Loucy (cell line): ENCODE data around the gene SH3TC2.

Experiments
- CTCF ChIP-seq: fragments of 200-600 bp; sonication (generic); conservative IDR thresholded peaks from 2 replicates; pipeline ENCODE4 v1.5.1; 2014; ENCODE audit warnings: mild to moderate bottlenecking, antibody characterized with exemption, low read length
- EZH2phosphoT487 ChIP-seq: fragments of 200-600 bp; IDR thresholded peaks from 2 replicates; pipeline ENCODE4 v1.6.1; 2018; ENCODE audit warnings: antibody characterized with exemption, mild to moderate bottlenecking, moderate library complexity, borderline replicate concordance

GRCh38 chr5:148989567-148989966 is 73.3 kb downstream of the SH3TC2 start:
- TF ChIP-seq CTCF (no peak), EZH2phosphoT487 (no peak)
